ENCODE results near the gene SOX8. TPM values are rescaled to one million over a fixed set of nuclear protein-coding genes. Genes with fewer than 3 reads are reported as not detected.

The SOX8 gene
- total and polyA plus RNA-seq, 4 donors, result 0.33 to 4.0 (median 0.39) TPM

GRCh38 chr16:1002399-1003166, 21.0 kb downstream of the SOX8 start:
- no peak overlapping the region for H3K9ac ChIP-seq (ENCODE audit: insufficient read depth in 1 of 2, low read length in 2 of 2)
- H3K36me3 ChIP-seq (ENCODE audit: control insufficient read depth in 4 of 4, insufficient read depth in 4 of 4, low read length in 4 of 4), result no peaks in the 10 kb centered on the region
- ATAC-seq (ENCODE audit: insufficient read depth, low FRiP score) (no peak), DNase-seq (no peak)
- WGBS, 2 donors, result 77 to 87% methylated on average over 46 of the region's 46 CpGs
- H3K4me3 ChIP-seq, result no peak overlapping the region
- TF ChIP-seq CTCF (IDR thresholded peaks at IDR 0.05; ENCODE audit: control extremely low read depth, extremely low read depth), result no peak
- no peaks in the 10 kb centered on the region for H3K9me3 ChIP-seq (ENCODE audit: control insufficient read depth in 4 of 4, insufficient read depth in 3 of 4, low read length in 3 of 4)
- H3K4me1 ChIP-seq (ENCODE audit: control insufficient read depth in 5 of 5, insufficient read depth in 5 of 5, low read length in 5 of 5), result no peaks in the 10 kb centered on the region
- H3K27ac ChIP-seq (ENCODE audit: low read depth in 1 of 2, low read length in 1 of 2), result no peak overlapping the region
- H3K27me3 ChIP-seq (ENCODE audit: control insufficient read depth in 3 of 3, insufficient read depth in 3 of 3, low read length in 2 of 3), result no peaks in the 10 kb centered on the region

GRCh38 chr16:1003391-1004347, 22.1 kb downstream of the SOX8 start:
- Histone ChIP-seq H3K4me1 (ENCODE audit: control insufficient read depth in 5 of 5, insufficient read depth in 5 of 5, low read length in 5 of 5) (no peaks in the 10 kb centered on the region), H3K27me3 (ENCODE audit: control insufficient read depth in 3 of 3, insufficient read depth in 3 of 3, low read length in 2 of 3) (no peaks in the 10 kb centered on the region), H3K9ac (ENCODE audit: insufficient read depth in 1 of 2, low read length in 2 of 2) (no peak overlapping the region), H3K9me3 (ENCODE audit: control insufficient read depth in 4 of 4, insufficient read depth in 3 of 4, low read length in 3 of 4) (no peaks in the 10 kb centered on the region), H3K36me3 (ENCODE audit: control insufficient read depth in 4 of 4, insufficient read depth in 4 of 4, low read length in 4 of 4) (no peaks in the 10 kb centered on the region), H3K4me3 (no peak overlapping the region), H3K27ac (ENCODE audit: low read depth in 1 of 2, low read length in 1 of 2) (no peak overlapping the region)
- ATAC-seq (ENCODE audit: insufficient read depth, low FRiP score) (no peak), DNase-seq (no peak)
- 70 to 71% methylated on average over 40 to 41 of the region's 41 CpGs for WGBS, 2 donors
- no peak for TF ChIP-seq CTCF (IDR thresholded peaks at IDR 0.05; ENCODE audit: control extremely low read depth, extremely low read depth)

- H3K9me3 ChIP-seq (ENCODE audit: control insufficient read depth in 4 of 4, insufficient read depth in 3 of 4, low read length in 3 of 4), result peaks cover 0 to 1% (median 0%) of the 10 kb centered on the region in 4 donors
- DNase-seq (no peak), ATAC-seq (ENCODE audit: insufficient read depth, low FRiP score) (no peak)
- TF ChIP-seq CTCF (IDR thresholded peaks at IDR 0.05; ENCODE audit: control extremely low read depth, extremely low read depth), result no peak
- H3K9ac ChIP-seq (ENCODE audit: insufficient read depth in 1 of 2, low read length in 2 of 2), result no peak overlapping the region
- H3K36me3 ChIP-seq (ENCODE audit: control insufficient read depth in 4 of 4, insufficient read depth in 4 of 4, low read length in 4 of 4), result no peaks in the 10 kb centered on the region
- H3K27me3 ChIP-seq (ENCODE audit: control insufficient read depth in 3 of 3, insufficient read depth in 3 of 3, low read length in 2 of 3), result no peaks in the 10 kb centered on the region
- WGBS, 2 donors, result 87 to 91% methylated on average over 11 of the region's 11 CpGs
- H3K4me3 ChIP-seq, result no peak overlapping the region
- peaks cover 0 to 7% (median 0%) of the 10 kb centered on the region in 5 donors for H3K4me1 ChIP-seq (ENCODE audit: control insufficient read depth in 5 of 5, insufficient read depth in 5 of 5, low read length in 5 of 5)
- no peak overlapping the region for H3K27ac ChIP-seq (ENCODE audit: low read depth in 1 of 2, low read length in 1 of 2)
Observed at GRCh38 chr16:1005286-1005685, 23.7 kb downstream of the SOX8 start.
